Lower leg skin (tissue), 3 donors: ENCODE measurements around the gene KPNA6.

Source experiments
- POLR2A ChIP-seq, 2 donors: fragments of 450-650 bp; IDR thresholded peaks; one replicate each; pipeline ENCODE4 v1.6.1; 2016 to 2017; ENCODE audit warnings: antibody characterized with exemption in 2 of 2, mild to moderate bottlenecking in 1 of 2, moderate library complexity in 1 of 2
- TF ChIP-seq, protein P1 (sequence below), 3 donors: fragments of 450-650 bp; IDR thresholded peaks; one replicate each; pipeline ENCODE4 v1.5.1; 2016; ENCODE audit warnings: antibody characterized with exemption in 3 of 3, mild to moderate bottlenecking in 3 of 3, moderate library complexity in 2 of 3

DNA sequence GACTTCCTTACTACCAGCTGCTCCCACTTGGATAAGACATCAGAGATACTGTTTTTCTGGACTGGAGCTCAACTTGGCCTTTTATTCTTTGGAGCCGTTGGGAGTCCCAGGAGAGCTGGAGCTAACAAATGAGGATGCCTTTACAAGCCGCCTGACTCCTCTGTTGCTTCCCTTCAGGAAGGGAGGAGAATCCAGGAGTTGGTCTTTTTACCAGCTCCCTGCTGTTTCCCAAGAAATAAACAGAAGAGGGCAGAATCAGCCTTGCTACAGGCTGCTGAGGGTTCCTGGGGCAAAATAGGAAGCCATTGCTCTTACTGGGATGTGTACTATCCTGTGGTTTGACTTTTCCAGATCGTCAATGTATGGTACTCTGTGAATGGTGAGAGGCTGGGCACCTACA, 115.8 kb downstream of the KPNA6 start:
- TF ChIP-seq, protein P1, sequence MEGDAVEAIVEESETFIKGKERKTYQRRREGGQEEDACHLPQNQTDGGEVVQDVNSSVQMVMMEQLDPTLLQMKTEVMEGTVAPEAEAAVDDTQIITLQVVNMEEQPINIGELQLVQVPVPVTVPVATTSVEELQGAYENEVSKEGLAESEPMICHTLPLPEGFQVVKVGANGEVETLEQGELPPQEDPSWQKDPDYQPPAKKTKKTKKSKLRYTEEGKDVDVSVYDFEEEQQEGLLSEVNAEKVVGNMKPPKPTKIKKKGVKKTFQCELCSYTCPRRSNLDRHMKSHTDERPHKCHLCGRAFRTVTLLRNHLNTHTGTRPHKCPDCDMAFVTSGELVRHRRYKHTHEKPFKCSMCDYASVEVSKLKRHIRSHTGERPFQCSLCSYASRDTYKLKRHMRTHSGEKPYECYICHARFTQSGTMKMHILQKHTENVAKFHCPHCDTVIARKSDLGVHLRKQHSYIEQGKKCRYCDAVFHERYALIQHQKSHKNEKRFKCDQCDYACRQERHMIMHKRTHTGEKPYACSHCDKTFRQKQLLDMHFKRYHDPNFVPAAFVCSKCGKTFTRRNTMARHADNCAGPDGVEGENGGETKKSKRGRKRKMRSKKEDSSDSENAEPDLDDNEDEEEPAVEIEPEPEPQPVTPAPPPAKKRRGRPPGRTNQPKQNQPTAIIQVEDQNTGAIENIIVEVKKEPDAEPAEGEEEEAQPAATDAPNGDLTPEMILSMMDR (IDR thresholded peaks at IDR 0.05) = no peak
- no peak for TF ChIP-seq POLR2A (IDR thresholded peaks at IDR 0.05)
